Nephron progenitor cell (in vitro differentiated cells): ENCODE results near the gene KCNA5.

ENCODE experiments used
- DNase-seq: peaks from one replicate; pipeline ENCODE4 v3.0.0; 2021
- H3K27ac Mint-ChIP-seq: 2 replicates; pipeline ENCODE4 v1.8.0; 2021; ENCODE audit warnings: mild to moderate bottlenecking, moderate library complexity, mixed read lengths
- H3K27me3 Mint-ChIP-seq: 2 replicates; pipeline ENCODE4 v1.8.0; 2021; ENCODE audit warnings: mild to moderate bottlenecking, low read depth, mixed read lengths; ENCODE audit not compliant: poor library complexity
- H3K36me3 Mint-ChIP-seq: 2 replicates; pipeline ENCODE4 v1.8.0; 2021; ENCODE audit warnings: low read depth, mixed read lengths
- H3K4me1 Mint-ChIP-seq: 2 replicates; pipeline ENCODE4 v1.8.0; 2021; ENCODE audit warnings: mixed read lengths
- H3K4me3 Mint-ChIP-seq: 2 replicates; pipeline ENCODE4 v1.8.0; 2021; ENCODE audit warnings: mild to moderate bottlenecking, moderate library complexity, mixed read lengths
- H3K9me3 Mint-ChIP-seq: 2 replicates; pipeline ENCODE4 v1.8.0; 2021; ENCODE audit warnings: mild to moderate bottlenecking, moderate library complexity, mixed read lengths
- CTCF ChIP-seq: fragments of 200-600 bp; sonication (generic); IDR thresholded peaks from 2 replicates; pipeline ENCODE4 v1.5.0; 2021; ENCODE audit warnings: antibody characterized with exemption

Gene KCNA5

GRCh38 chr12:5066251-5066650, 22.6 kb downstream of the KCNA5 start:
- no peaks in the 10 kb centered on the region for H3K36me3 Mint-ChIP-seq
- DNase-seq: no peak
- no peak overlapping the region for H3K27ac Mint-ChIP-seq
- H3K4me3 Mint-ChIP-seq: no peak overlapping the region
- H3K9me3 Mint-ChIP-seq: no peaks in the 10 kb centered on the region
- H3K4me1 Mint-ChIP-seq: peaks cover 4% of the 10 kb centered on the region
- peaks cover 30% of the 10 kb centered on the region for H3K27me3 Mint-ChIP-seq
- no peak for TF ChIP-seq CTCF

- Mint-ChIP-seq H3K4me3 (no peak overlapping the region), H3K27me3 (peaks cover 30% of the 10 kb centered on the region), H3K4me1 (peaks cover 9% of the 10 kb centered on the region), H3K9me3 (no peaks in the 10 kb centered on the region), H3K36me3 (no peaks in the 10 kb centered on the region), H3K27ac (no peak overlapping the region)
- no peak for TF ChIP-seq CTCF
- no peak for DNase-seq
Observed at GRCh38 chr12:5068126-5068525, 24.4 kb downstream of the KCNA5 start.

GRCh38 chr12:5068619-5069018, 24.9 kb downstream of the KCNA5 start:
- Mint-ChIP-seq H3K36me3 (no peaks in the 10 kb centered on the region), H3K27me3 (peaks cover 34% of the 10 kb centered on the region), H3K4me1 (peaks cover 9% of the 10 kb centered on the region), H3K9me3 (no peaks in the 10 kb centered on the region), H3K4me3 (no peak overlapping the region), H3K27ac (no peak overlapping the region)
- no peak for DNase-seq
- TF ChIP-seq CTCF: no peak

- Mint-ChIP-seq H3K4me3 (no peak overlapping the region), H3K27me3 (peaks cover 28% of the 10 kb centered on the region), H3K36me3 (no peaks in the 10 kb centered on the region), H3K4me1 (peaks cover 9% of the 10 kb centered on the region), H3K27ac (no peak overlapping the region), H3K9me3 (no peaks in the 10 kb centered on the region)
- no peak for DNase-seq
- no peak for TF ChIP-seq CTCF
Observed at GRCh38 chr12:5070090-5070489, 26.4 kb downstream of the KCNA5 start.

- no peaks in the 10 kb centered on the region for H3K36me3 Mint-ChIP-seq
- peaks cover 9% of the 10 kb centered on the region for H3K4me1 Mint-ChIP-seq
- H3K4me3 Mint-ChIP-seq: no peak overlapping the region
- H3K27ac Mint-ChIP-seq: no peak overlapping the region
- peaks cover 25% of the 10 kb centered on the region for H3K27me3 Mint-ChIP-seq
- no peaks in the 10 kb centered on the region for H3K9me3 Mint-ChIP-seq
- TF ChIP-seq CTCF: no peak
- DNase-seq: no peak
Observed at GRCh38 chr12:5071496-5071895, 27.8 kb downstream of the KCNA5 start.

DNA sequence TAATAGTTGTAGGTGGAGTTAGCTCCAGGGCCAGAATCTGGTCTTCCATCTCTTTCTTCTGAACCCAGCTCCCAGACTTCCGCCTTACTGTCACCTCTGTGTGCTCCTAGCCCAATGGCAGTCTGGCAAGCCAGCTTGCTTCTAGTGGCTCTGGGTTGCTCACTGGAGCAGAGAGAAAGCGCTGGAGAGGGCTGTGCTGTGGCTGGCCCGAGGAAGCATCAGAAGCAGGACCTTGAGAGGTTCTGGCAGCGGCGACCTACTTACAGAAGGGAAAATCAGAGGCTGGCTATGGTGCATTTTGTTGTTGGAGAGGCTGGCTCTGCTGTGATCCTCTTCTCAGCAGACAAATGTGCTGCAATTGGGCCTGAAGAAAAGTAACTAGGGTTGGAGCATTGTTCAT, 28.6 kb downstream of the KCNA5 start:
- Mint-ChIP-seq H3K4me3 (no peak overlapping the region), H3K4me1 (peaks cover 14% of the 10 kb centered on the region), H3K27me3 (peaks cover 30% of the 10 kb centered on the region), H3K27ac (no peak overlapping the region), H3K36me3 (no peaks in the 10 kb centered on the region), H3K9me3 (no peaks in the 10 kb centered on the region)
- no peak for DNase-seq
- no peak for TF ChIP-seq CTCF
